K562 (cell line): ENCODE data around the gene SLC35E3.

Experiments used
- CHD1 ChIP-seq: fragments of 200-600 bp; sonication (generic); IDR thresholded peaks from one replicate; pipeline ENCODE4 v1.6.1; 2012; ENCODE audit warnings: mild to moderate bottlenecking, moderate library complexity, low read length, inconsistent platforms
- CTCF ChIP-seq, 3 experiments: IDR thresholded peaks in 2 of 3; conservative IDR thresholded peaks in 1 of 3; 2 replicates each; pipeline ENCODE4 v1.5.1; 2011 to 2012; ENCODE audit warnings: low read length in 3 of 3, mild to moderate bottlenecking in 3 of 3, control low read depth in 2 of 3, improper control_type of control experiment in 1 of 3, inconsistent platforms in 1 of 3, low read depth in 1 of 3, mixed read lengths in 1 of 3, moderate library complexity in 1 of 3; ENCODE audit not compliant: insufficient read depth in 2 of 3
- CXXC5 ChIP-seq: fragments of 250-450 bp; sonication (Bioruptor Pico); IDR thresholded peaks from 2 replicates; pipeline ENCODE4 v1.8.0; 2022; ENCODE audit warnings: inconsistent platforms, mild to moderate bottlenecking, moderate library complexity
- EZH2 ChIP-seq: IDR thresholded peaks from 2 replicates; pipeline ENCODE4 v1.6.1; 2012; ENCODE audit warnings: low read depth, mild to moderate bottlenecking, inconsistent platforms, low read length, borderline replicate concordance
- HLTF ChIP-seq: fragments of 450-650 bp; IDR thresholded peaks from 2 replicates; pipeline ENCODE4 v1.6.1; 2016
- JUN ChIP-seq, 2 experiments: sonication (generic) in 1 of 2; formaldehyde crosslinking in 1 of 2; IDR thresholded peaks; 2 replicates each; pipeline versions ENCODE4 v1.6.1 to v1.8.0; 2012 to 2022; ENCODE audit warnings: borderline replicate concordance in 2 of 2, mild to moderate bottlenecking in 2 of 2, improper control_type of control experiment in 1 of 2, low read depth in 1 of 2, low read length in 1 of 2, missing genetic modification reagents in 1 of 2
- LCOR ChIP-seq: sonication (generic); formaldehyde crosslinking; IDR thresholded peaks from 2 replicates; pipeline ENCODE4 v1.8.0; 2022; ENCODE audit warnings: mild to moderate bottlenecking, missing genetic modification reagents
- NR2F6 ChIP-seq: fragments of 450-650 bp; formaldehyde crosslinking; IDR thresholded peaks from 2 replicates; pipeline ENCODE4 v1.4.0; 2020; ENCODE audit warnings: mild to moderate bottlenecking
- ZBTB1 ChIP-seq: sonication (generic); formaldehyde crosslinking; IDR thresholded peaks from 2 replicates; pipeline ENCODE4 v1.8.1; 2023; ENCODE audit warnings: missing genetic modification reagents, low read depth, mild to moderate bottlenecking, borderline replicate concordance
- ZFP1 ChIP-seq: fragments of 450-650 bp; formaldehyde crosslinking; IDR thresholded peaks from 2 replicates; pipeline ENCODE4 v1.4.0; 2020; ENCODE audit warnings: mild to moderate bottlenecking, mixed read lengths
- ZMIZ1 ChIP-seq, 2 experiments: fragments of 150-350 bp in 1 of 2; IDR thresholded peaks; 2 replicates each; pipeline ENCODE4 v1.6.1; 2012 to 2016; ENCODE audit warnings: low read depth in 2 of 2, low read length in 2 of 2, mild to moderate bottlenecking in 1 of 2, moderate library complexity in 1 of 2
- TF ChIP-seq, protein P1 (sequence below): fragments of 250-450 bp; sonication (Bioruptor Pico); IDR thresholded peaks from 2 replicates; pipeline ENCODE4 v1.5.0; 2020; ENCODE audit warnings: mild to moderate bottlenecking

GRCh38 chr12:68827895-68828671, 82.1 kb downstream of the SLC35E3 start:
- TF ChIP-seq EZH2, result no peak
- no peak for TF ChIP-seq CTCF (IDR thresholded peaks at IDR 0.05 in 2 of 3, conservative IDR thresholded peaks at IDR 0.05 in 1 of 3; ENCODE audit: insufficient read depth in 2 of 3, low read depth in 1 of 3, low read length in 3 of 3)
- no peak for TF ChIP-seq CXXC5 (CRISPR knock-in tag)
- no peak for TF ChIP-seq ZFP1
- TF ChIP-seq NR2F6 (CRISPR knock-in tag), result no peak
- no peak for TF ChIP-seq ZMIZ1 (IDR thresholded peaks at IDR 0.05; ENCODE audit: low read depth in 2 of 2, low read length in 2 of 2)
- TF ChIP-seq JUN (IDR thresholded peaks at IDR 0.05; ENCODE audit: borderline replicate concordance, low read depth, low read length), result no peak
- TF ChIP-seq JUN (CRISPR knock-in tag; IDR thresholded peaks at IDR 0.05; ENCODE audit: borderline replicate concordance), result no peak
- no peak for TF ChIP-seq CHD1
- no peak for TF ChIP-seq LCOR (CRISPR knock-in tag)
- no peak for TF ChIP-seq HLTF
- TF ChIP-seq, protein P1, sequence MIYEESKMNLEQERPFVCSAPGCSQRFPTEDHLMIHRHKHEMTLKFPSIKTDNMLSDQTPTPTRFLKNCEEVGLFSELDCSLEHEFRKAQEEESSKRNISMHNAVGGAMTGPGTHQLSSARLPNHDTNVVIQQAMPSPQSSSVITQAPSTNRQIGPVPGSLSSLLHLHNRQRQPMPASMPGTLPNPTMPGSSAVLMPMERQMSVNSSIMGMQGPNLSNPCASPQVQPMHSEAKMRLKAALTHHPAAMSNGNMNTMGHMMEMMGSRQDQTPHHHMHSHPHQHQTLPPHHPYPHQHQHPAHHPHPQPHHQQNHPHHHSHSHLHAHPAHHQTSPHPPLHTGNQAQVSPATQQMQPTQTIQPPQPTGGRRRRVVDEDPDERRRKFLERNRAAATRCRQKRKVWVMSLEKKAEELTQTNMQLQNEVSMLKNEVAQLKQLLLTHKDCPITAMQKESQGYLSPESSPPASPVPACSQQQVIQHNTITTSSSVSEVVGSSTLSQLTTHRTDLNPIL (CRISPR knock-in tag), result no peak
- TF ChIP-seq ZBTB1, result no peak
